Adrenal gland (tissue), 12 donors: Measurements from ENCODE around the gene DNAJC10. TPM values are rescaled to one million over a fixed set of nuclear protein-coding genes. Genes with fewer than 3 reads are reported as not detected.
"Not testable (repeated sequence)": the region's sequence is repeated elsewhere in the genome, so short reads cannot be mapped to it uniquely, and the experiment has no call there.

Source experiments
- DNase-seq, 7 donors: peaks; one replicate each; pipeline ENCODE4 v3.0.0-alpha.2; 2019 to 2020
- H3K27ac ChIP-seq, 5 donors: fragments of 200-600 bp; sonication (generic) in 4 of 5; 1 replicate in 3 of 5; 2 replicates in 2 of 5; pipeline versions ENCODE4 v1.5.1 to v1.8.0; 2016 to 2020; ENCODE audit warnings: mild to moderate bottlenecking in 1 of 5
- H3K27me3 ChIP-seq: fragments of 200-600 bp; 2 replicates; pipeline ENCODE4 v1.8.0; 2021
- H3K36me3 ChIP-seq, 2 donors: fragments of 200-600 bp; replicated peaks in 1 of 2; 1 replicate in 1 of 2; 2 replicates in 1 of 2; pipeline versions ENCODE4 v1.5.1 to v1.8.0; 2018 to 2022
- H3K4me1 ChIP-seq, 2 donors: fragments of 200-600 bp; replicated peaks in 1 of 2; 1 replicate in 1 of 2; 2 replicates in 1 of 2; pipeline versions ENCODE4 v1.5.1 to v1.8.0; 2018 to 2021
- H3K4me3 ChIP-seq, 4 donors: fragments of 200-600 bp; sonication (generic) in 3 of 4; one replicate each; pipeline ENCODE4 v1.5.1; 2016 to 2018
- H3K9me3 ChIP-seq, 3 donors: fragments of 200-600 bp; sonication (generic) in 1 of 3; replicated peaks in 1 of 3; 1 replicate in 2 of 3; 2 replicates in 1 of 3; pipeline versions ENCODE4 v1.5.1 to v1.8.0; 2016 to 2021
- POLR2A ChIP-seq, 2 donors: fragments of 450-650 bp; IDR thresholded peaks; one replicate each; pipeline ENCODE4 v1.6.1; 2017; ENCODE audit warnings: antibody characterized with exemption in 2 of 2, mild to moderate bottlenecking in 2 of 2, moderate library complexity in 1 of 2
- WGBS, 4 donors: extraction: QIAGEN DNeasy Blood & Tissue Kit in 2 of 4; methylation state at CpG; one replicate each; pipeline versions ENCODE4 v1.1.5 to v1.1.7; 2013 to 2017; 5-methylcytosine and 5-hydroxymethylcytosine counted together
- intact Hi-C, 2 donors: fragments of 100-400 bp; cut with DNase I; formaldehyde crosslinking; loops; one replicate each; pipeline versions ENCODE4 v1.14.1 to v1.15.0; 2022 to 2023
- polyA plus RNA-seq, 3 donors: library from polyadenylated mRNA; stranded (reverse); fragments of 200-250 nt in 2 of 3; fragments of 350-450 nt in 1 of 3; fragmentation: Illumina TruSeq in 1 of 3; extraction: RNeasy Lipid Tissue Mini Kit (QIAGEN cat#74804) in 1 of 3; gene quantifications; one replicate each; pipeline ENCODE4 v1.2.3, GENCODE V29; 2013 to 2014
- total RNA-seq, 9 donors: library from RNA; depleted of rRNA in 4 of 9; stranded (reverse); fragments of >200 nt in 4 of 9; fragments of 120-200 nt in 1 of 9; fragmentation: NEBNext Ultra II Directional in 1 of 9; extraction: Animal tissue kit (Norgen Biotek cat#: 25700) in 1 of 9; gene quantifications; one replicate each; pipeline versions ENCODE4 v1.1.0 to v1.2.4, GENCODE V29; 2013 to 2023
- TF ChIP-seq, protein P1 (sequence below), 6 experiments: fragments of 450-650 bp in 4 of 6; fragments of 200-600 bp in 2 of 6; sonication (generic) in 1 of 6; IDR thresholded peaks; 1 replicate in 5 of 6; 2 replicates in 1 of 6; pipeline versions ENCODE4 v1.5.1 to v1.8.0; 2016 to 2021; ENCODE audit warnings: antibody characterized with exemption in 6 of 6, mild to moderate bottlenecking in 2 of 6, moderate library complexity in 1 of 6
- donor health status: healthy with polysubstance abuse.
- donor health status: Bipolar disorder and iron deficiency.
- donor health status: DM: yes; HTN: yes; CAD: no.
- donor health status: DM: no; HTN: no; CAD: no.
- donor health status: DM: no; HTN: no; CAD: no.
- donor health status: DM: yes; HTN: yes; CAD: no.

The DNAJC10 gene
- total and polyA plus RNA-seq, 12 donors: 16.7 to 88.3 (median 41.1) TPM

DNA sequence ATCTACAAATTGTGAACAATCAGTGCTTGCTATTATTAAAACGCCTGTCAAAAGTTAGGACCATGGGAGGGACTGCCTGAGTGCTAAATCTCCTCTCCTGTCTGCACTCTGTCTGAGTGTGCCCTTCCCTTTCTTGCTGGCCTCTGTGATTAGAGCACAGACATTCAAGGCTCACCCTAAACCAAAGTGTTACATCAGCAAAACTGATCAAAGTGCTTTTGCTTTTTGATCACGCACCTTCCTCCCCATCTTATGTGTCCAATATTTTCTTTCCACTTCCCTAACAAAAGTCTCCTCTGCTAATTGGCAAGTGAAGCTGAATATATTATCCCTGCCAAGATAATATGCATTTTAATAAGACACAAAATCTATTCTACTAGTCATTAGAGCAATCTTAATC lies 30.5 kb upstream of the DNAJC10 start:
- H3K27ac ChIP-seq: no peak overlapping the region
- DNase-seq: no peak
- 69 to 78% (median 77%) methylated on average over 2 of the region's 2 CpGs for WGBS, 4 donors
- no peak overlapping the region for H3K4me3 ChIP-seq
- H3K36me3 ChIP-seq: no peaks in the 10 kb centered on the region
- intact Hi-C loops: no loop called here
- no peaks in the 10 kb centered on the region for H3K9me3 ChIP-seq
- peaks cover 6% of the 10 kb centered on the region for H3K27me3 ChIP-seq
- no peaks in the 10 kb centered on the region for H3K4me1 ChIP-seq
- TF ChIP-seq POLR2A (IDR thresholded peaks at IDR 0.05): no peak
- TF ChIP-seq, protein P1, sequence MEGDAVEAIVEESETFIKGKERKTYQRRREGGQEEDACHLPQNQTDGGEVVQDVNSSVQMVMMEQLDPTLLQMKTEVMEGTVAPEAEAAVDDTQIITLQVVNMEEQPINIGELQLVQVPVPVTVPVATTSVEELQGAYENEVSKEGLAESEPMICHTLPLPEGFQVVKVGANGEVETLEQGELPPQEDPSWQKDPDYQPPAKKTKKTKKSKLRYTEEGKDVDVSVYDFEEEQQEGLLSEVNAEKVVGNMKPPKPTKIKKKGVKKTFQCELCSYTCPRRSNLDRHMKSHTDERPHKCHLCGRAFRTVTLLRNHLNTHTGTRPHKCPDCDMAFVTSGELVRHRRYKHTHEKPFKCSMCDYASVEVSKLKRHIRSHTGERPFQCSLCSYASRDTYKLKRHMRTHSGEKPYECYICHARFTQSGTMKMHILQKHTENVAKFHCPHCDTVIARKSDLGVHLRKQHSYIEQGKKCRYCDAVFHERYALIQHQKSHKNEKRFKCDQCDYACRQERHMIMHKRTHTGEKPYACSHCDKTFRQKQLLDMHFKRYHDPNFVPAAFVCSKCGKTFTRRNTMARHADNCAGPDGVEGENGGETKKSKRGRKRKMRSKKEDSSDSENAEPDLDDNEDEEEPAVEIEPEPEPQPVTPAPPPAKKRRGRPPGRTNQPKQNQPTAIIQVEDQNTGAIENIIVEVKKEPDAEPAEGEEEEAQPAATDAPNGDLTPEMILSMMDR (IDR thresholded peaks at IDR 0.05): no peak

GRCh38 chr2:182686763-182687162 lies 29.3 kb upstream of the DNAJC10 start:
- H3K9me3 ChIP-seq, intact Hi-C loops, H3K27me3 ChIP-seq, DNase-seq, H3K27ac ChIP-seq, H3K4me1 ChIP-seq, H3K36me3 ChIP-seq, H3K4me3 ChIP-seq: not testable (repeated sequence)
- WGBS, 4 donors: 72 to 91% (median 90%) methylated on average over 7 to 10 of the region's 10 CpGs; no CpG with 5 or more reads in 1 of the 4 donors

GRCh38 chr2:182694189-182694588 lies 21.9 kb upstream of the DNAJC10 start:
- H3K36me3 ChIP-seq: no peaks in the 10 kb centered on the region
- TF ChIP-seq POLR2A (IDR thresholded peaks at IDR 0.05): no peak
- TF ChIP-seq, protein P1 (IDR thresholded peaks at IDR 0.05): no peak
- no peak overlapping the region for H3K27ac ChIP-seq
- DNase-seq: no peak
- WGBS, 4 donors: 92 to 97% (median 92%) methylated on average over 4 of the region's 4 CpGs
- no peaks in the 10 kb centered on the region for H3K9me3 ChIP-seq
- H3K27me3 ChIP-seq: no peaks in the 10 kb centered on the region
- intact Hi-C loops: no loop called here
- H3K4me1 ChIP-seq: no peaks in the 10 kb centered on the region
- no peak overlapping the region for H3K4me3 ChIP-seq

DNA sequence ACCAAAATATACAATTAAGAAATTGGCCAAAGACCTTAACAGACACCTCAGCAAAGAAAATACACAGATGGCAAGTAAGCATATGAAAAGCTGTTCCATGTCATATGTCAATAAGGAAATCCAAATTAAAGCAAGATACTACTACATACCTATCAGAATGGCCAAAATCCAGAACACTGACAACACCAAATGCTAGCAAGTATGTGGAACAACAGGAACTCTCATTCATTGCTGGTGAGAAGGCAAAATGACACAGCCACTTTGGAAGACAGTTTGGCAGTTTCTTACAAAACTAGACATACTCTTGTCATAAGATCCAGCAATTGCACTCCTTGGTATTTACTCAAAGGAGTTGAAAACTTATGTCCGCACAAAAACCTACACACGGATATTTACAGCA lies 20.3 kb upstream of the DNAJC10 start:
- H3K27me3 ChIP-seq: no peaks in the 10 kb centered on the region
- TF ChIP-seq, protein P1 (IDR thresholded peaks at IDR 0.05): no peak
- TF ChIP-seq POLR2A (IDR thresholded peaks at IDR 0.05): no peak
- H3K9me3 ChIP-seq: no peaks in the 10 kb centered on the region
- H3K36me3 ChIP-seq: no peaks in the 10 kb centered on the region
- no peaks in the 10 kb centered on the region for H3K4me1 ChIP-seq
- no peak for DNase-seq
- H3K27ac ChIP-seq: no peak overlapping the region
- intact Hi-C loops: no loop called here
- WGBS, 4 donors: 85 to 89% (median 86%) methylated on average over 2 of the region's 2 CpGs
- H3K4me3 ChIP-seq: no peak overlapping the region

GRCh38 chr2:182698671-182699070 lies 17.4 kb upstream of the DNAJC10 start:
- WGBS, 4 donors: 52 to 64% (median 61%) methylated on average over 3 of the region's 3 CpGs
- Histone ChIP-seq H3K9me3 (no peaks in the 10 kb centered on the region), H3K4me1 (no peaks in the 10 kb centered on the region), H3K4me3 (no peak overlapping the region), H3K27ac (no peak overlapping the region), H3K27me3 (no peaks in the 10 kb centered on the region), H3K36me3 (no peaks in the 10 kb centered on the region)
- no peak for DNase-seq
- intact Hi-C loops: no loop called here
- no peak for TF ChIP-seq POLR2A (IDR thresholded peaks at IDR 0.05)
- TF ChIP-seq, protein P1 (IDR thresholded peaks at IDR 0.05): no peak
